IMR-90 (cell line): Measurements from ENCODE around the gene TCERG1L. TPM values are rescaled to one million over a fixed set of nuclear protein-coding genes. Genes with fewer than 3 reads are reported as not detected.

Experiments used
- ATAC-seq: fragments of 200-7000 bp; cut with Tn5 transposase; 2 replicates; pipeline ENCODE4 v1.9.1; 2020; ENCODE audit warnings: low read depth, mild to moderate bottlenecking, moderate library complexity
- BruUV-seq: library from RNA; stranded (reverse); fragments of 400-500 nt; replicated peaks from 2 replicates; lab custom pipeline; 2021; lab: Mats Ljungman, UMichigan
- CTCF ChIA-PET: fragments of 300-600 bp; formaldehyde crosslinking; extraction: SDS; loops from one replicate; lab custom pipeline; 2021; ENCODE audit warnings: antibody characterized with exemption; lab: Yijun Ruan, JAX
- POLR2A ChIA-PET: fragments of 300-600 bp; sonication (Branson Sonifier 250); formaldehyde crosslinking; loops from one replicate; lab custom pipeline; 2022; ENCODE audit warnings: antibody characterized with exemption; ENCODE audit not compliant: unreplicated experiment; lab: Charles Lee
- DNase-seq: peaks from one replicate; pipeline ENCODE4 v3.0.0; 2013
- H2AFZ ChIP-seq: replicated peaks from 2 replicates; pipeline ENCODE3; 2013; ENCODE audit warnings: low read length, mild to moderate bottlenecking; ENCODE audit not compliant: poor library complexity
- H2AK5ac ChIP-seq: 2 replicates; pipeline ENCODE4 v1.6.1; 2013; ENCODE audit warnings: low read depth, low read length, inconsistent platforms
- H2AK9ac ChIP-seq: replicated peaks from 2 replicates; pipeline ENCODE3; 2013; ENCODE audit warnings: mild to moderate bottlenecking, low read depth, low read length, moderate library complexity; ENCODE audit not compliant: poor library complexity
- H2BK120ac ChIP-seq: 2 replicates; pipeline ENCODE4 v1.6.1; 2013; ENCODE audit warnings: low read depth, low read length, inconsistent platforms
- H2BK15ac ChIP-seq: 3 replicates; pipeline ENCODE4 v1.6.1; 2013; ENCODE audit warnings: low read depth, low read length, inconsistent platforms
- H2BK20ac ChIP-seq: 2 replicates; pipeline ENCODE4 v1.6.1; 2013; ENCODE audit warnings: low read depth, mild to moderate bottlenecking, inconsistent platforms, low read length, moderate library complexity
- H2BK5ac ChIP-seq: 2 replicates; pipeline ENCODE4 v1.6.1; 2013; ENCODE audit warnings: mild to moderate bottlenecking, low read depth, low read length, inconsistent platforms; ENCODE audit not compliant: poor library complexity, severe bottlenecking
- H3K14ac ChIP-seq: replicated peaks from 2 replicates; pipeline ENCODE4 v1.6.1; 2013; ENCODE audit warnings: low read depth, low read length, inconsistent platforms
- H3K18ac ChIP-seq: 2 replicates; pipeline ENCODE4 v1.6.1; 2013; ENCODE audit warnings: low read depth, low read length, control low read depth
- H3K23ac ChIP-seq: 2 replicates; pipeline ENCODE4 v1.6.1; 2013; ENCODE audit warnings: low read depth, low read length, inconsistent platforms
- H3K27ac ChIP-seq: 2 replicates; pipeline ENCODE4 v1.5.1; 2013; ENCODE audit warnings: mild to moderate bottlenecking, control low read depth, low read length; ENCODE audit not compliant: insufficient read depth
- H3K27me3 ChIP-seq: 2 replicates; pipeline ENCODE4 v1.6.1; 2013; ENCODE audit warnings: low read length; ENCODE audit not compliant: control insufficient read depth, insufficient read depth
- H3K36me3 ChIP-seq: 2 replicates; pipeline ENCODE4 v1.6.1; 2013; ENCODE audit warnings: low read length, mixed read lengths; ENCODE audit not compliant: control insufficient read depth, insufficient read depth
- H3K4ac ChIP-seq: 2 replicates; pipeline ENCODE4 v1.6.1; 2013; ENCODE audit warnings: low read depth, low read length, inconsistent platforms
- H3K4me1 ChIP-seq: 2 replicates; pipeline ENCODE4 v1.6.1; 2013; ENCODE audit warnings: low read length, mixed read lengths; ENCODE audit not compliant: control insufficient read depth, insufficient read depth
- H3K4me2 ChIP-seq: 2 replicates; pipeline ENCODE4 v1.6.1; 2013; ENCODE audit warnings: low read depth, mild to moderate bottlenecking, control low read depth, low read length, moderate library complexity
- H3K4me3 ChIP-seq: 2 replicates; pipeline ENCODE4 v1.5.1; 2013; ENCODE audit warnings: low read depth, mild to moderate bottlenecking, control low read depth, low read length, moderate library complexity; ENCODE audit not compliant: insufficient read depth
- H3K56ac ChIP-seq: 2 replicates; pipeline ENCODE4 v1.6.1; 2013; ENCODE audit warnings: low read length, inconsistent platforms; ENCODE audit not compliant: insufficient read depth; ENCODE audit errors: extremely low read depth
- H3K79me1 ChIP-seq, 2 experiments: 2 replicates each; pipeline ENCODE4 v1.6.1; 2013; ENCODE audit warnings: low read length in 2 of 2, inconsistent platforms in 1 of 2, low read depth in 1 of 2
- H3K9ac ChIP-seq: 2 replicates; pipeline ENCODE4 v1.6.1; 2013; ENCODE audit warnings: low read depth, low read length, control low read depth
- H3K9me1 ChIP-seq: 2 replicates; pipeline ENCODE4 v1.6.1; 2013; ENCODE audit warnings: low read length, inconsistent platforms; ENCODE audit not compliant: insufficient read depth
- H3K9me3 ChIP-seq: 2 replicates; pipeline ENCODE4 v1.6.1; 2013; ENCODE audit warnings: low read length; ENCODE audit not compliant: control insufficient read depth, insufficient read depth
- H4K20me1 ChIP-seq: 2 replicates; pipeline ENCODE4 v1.6.1; 2013; ENCODE audit warnings: low read length, inconsistent platforms; ENCODE audit not compliant: insufficient read depth
- H4K5ac ChIP-seq: 2 replicates; pipeline ENCODE4 v1.6.1; 2013; ENCODE audit warnings: mild to moderate bottlenecking, low read depth, low read length, control low read depth
- H4K8ac ChIP-seq, 2 experiments: 2 replicates each; pipeline ENCODE4 v1.6.1; 2013; ENCODE audit warnings: low read depth in 2 of 2, low read length in 2 of 2, control low read depth in 1 of 2, inconsistent platforms in 1 of 2
- H4K91ac ChIP-seq: 2 replicates; pipeline ENCODE4 v1.6.1; 2013; ENCODE audit warnings: low read depth, low read length, inconsistent platforms; ENCODE audit not compliant: insufficient read depth
- BHLHE40 ChIP-seq: fragments of 150-350 bp; IDR thresholded peaks from 2 replicates; pipeline ENCODE4 v1.6.1; 2016; ENCODE audit warnings: mild to moderate bottlenecking, low read depth, low read length
- CEBPB ChIP-seq: IDR thresholded peaks from 2 replicates; pipeline ENCODE4 v1.6.1; 2012; ENCODE audit warnings: low read depth, low read length, improper control_type of control experiment
- CHD1 ChIP-seq: IDR thresholded peaks from 2 replicates; pipeline ENCODE4 v1.6.1; 2012; ENCODE audit warnings: low read depth, low read length, improper control_type of control experiment
- FOS ChIP-seq: fragments of 150-350 bp; IDR thresholded peaks from 2 replicates; pipeline ENCODE4 v1.6.1; 2016; ENCODE audit warnings: low read depth, low read length
- MAFK ChIP-seq: IDR thresholded peaks from 2 replicates; pipeline ENCODE4 v1.6.1; 2012; ENCODE audit warnings: low read depth, low read length, improper control_type of control experiment
- MAZ ChIP-seq: IDR thresholded peaks from 2 replicates; pipeline ENCODE4 v1.6.1; 2012; ENCODE audit warnings: low read depth, mild to moderate bottlenecking, low read length, improper control_type of control experiment, moderate library complexity, borderline replicate concordance
- MXI1 ChIP-seq: IDR thresholded peaks from 2 replicates; pipeline ENCODE4 v1.6.1; 2012; ENCODE audit warnings: low read depth, mild to moderate bottlenecking, low read length, moderate library complexity, borderline replicate concordance
- NFE2L2 ChIP-seq: fragments of 150-350 bp; IDR thresholded peaks from 2 replicates; pipeline ENCODE4 v1.6.1; 2016; ENCODE audit warnings: low read depth, mild to moderate bottlenecking, low read length
- POLR2A ChIP-seq: IDR thresholded peaks from 2 replicates; pipeline ENCODE4 v1.6.1; 2012; ENCODE audit warnings: mild to moderate bottlenecking, low read depth, low read length
- RAD21 ChIP-seq: IDR thresholded peaks from 2 replicates; pipeline ENCODE4 v1.6.1; 2012; ENCODE audit warnings: low read length, improper control_type of control experiment
- RCOR1 ChIP-seq: IDR thresholded peaks from 2 replicates; pipeline ENCODE4 v1.6.1; 2012; ENCODE audit warnings: mild to moderate bottlenecking, low read length, improper control_type of control experiment; ENCODE audit not compliant: insufficient replicate concordance
- RFX5 ChIP-seq: IDR thresholded peaks from 2 replicates; pipeline ENCODE4 v1.8.0; 2012; ENCODE audit warnings: low read depth, mild to moderate bottlenecking, low read length, moderate library complexity
- SMC3 ChIP-seq: fragments of 150-350 bp; IDR thresholded peaks from 2 replicates; pipeline ENCODE4 v1.6.1; 2016; ENCODE audit warnings: low read depth, mild to moderate bottlenecking, antibody characterized with exemption, low read length, moderate library complexity
- WGBS, 2 experiments: methylation state at CpG; one replicate each; pipeline versions ENCODE4 v1.1.5 to v1.1.7; 2013; ENCODE audit warnings: missing lambda C conversion rate in 2 of 2; ENCODE audit not compliant: insufficient read length in 1 of 2; ENCODE audit errors: extremely low coverage in 2 of 2; 5-methylcytosine and 5-hydroxymethylcytosine counted together
- dilution Hi-C: fragments of 300-500 bp; cut with HindIII; formaldehyde crosslinking; loops from one replicate; pipeline ENCODE4 v1.14.3; 2018; ENCODE audit warnings: low sequenced_read_pairs; ENCODE audit not compliant: unreplicated experiment
- in situ Hi-C: fragments of 300-500 bp; cut with MboI; formaldehyde crosslinking; loops from 3 replicates; pipeline ENCODE4 v1.14.3; 2019; ENCODE audit warnings: low sequenced_read_pairs, inconsistent platforms, mixed read lengths
- intact Hi-C: fragments of 100-400 bp; cut with micrococcal nuclease; formaldehyde crosslinking; loops from 2 replicates; pipeline ENCODE4 v1.10.0; 2022
- polyA plus RNA-seq, 3 experiments: library from polyadenylated mRNA; depleted of rRNA; stranded (reverse); fragments of >200 nt; gene quantifications; 2 replicates each; pipeline ENCODE4 v1.2.3, GENCODE V29; 2012; ENCODE audit warnings: low replicate concordance in 1 of 3
- total RNA-seq: library from RNA; depleted of rRNA; stranded (reverse); fragments of >200 nt; gene quantifications from 2 replicates; pipeline ENCODE4 v1.2.3, GENCODE V29; 2012
- TF ChIP-seq, protein P1 (sequence below): fragments of 150-350 bp; IDR thresholded peaks from 2 replicates; pipeline ENCODE4 v1.6.1; 2016; ENCODE audit warnings: low read depth, mild to moderate bottlenecking, low read length, moderate library complexity, borderline replicate concordance
- TF ChIP-seq, protein P2 (sequence below): fragments of 150-350 bp; IDR thresholded peaks from 2 replicates; pipeline ENCODE4 v1.6.1; 2017; ENCODE audit warnings: mild to moderate bottlenecking, antibody characterized with exemption, low read length, low read depth
- TF ChIP-seq, protein P3 (sequence below): conservative IDR thresholded peaks from 2 replicates; pipeline ENCODE4 v1.5.1; 2012; ENCODE audit warnings: mild to moderate bottlenecking, low read depth, low read length, improper control_type of control experiment

The TCERG1L gene
- total and polyA plus RNA-seq, 2 of the 4 experiments (the other 2 are of a cell fraction), result not detected

DNA sequence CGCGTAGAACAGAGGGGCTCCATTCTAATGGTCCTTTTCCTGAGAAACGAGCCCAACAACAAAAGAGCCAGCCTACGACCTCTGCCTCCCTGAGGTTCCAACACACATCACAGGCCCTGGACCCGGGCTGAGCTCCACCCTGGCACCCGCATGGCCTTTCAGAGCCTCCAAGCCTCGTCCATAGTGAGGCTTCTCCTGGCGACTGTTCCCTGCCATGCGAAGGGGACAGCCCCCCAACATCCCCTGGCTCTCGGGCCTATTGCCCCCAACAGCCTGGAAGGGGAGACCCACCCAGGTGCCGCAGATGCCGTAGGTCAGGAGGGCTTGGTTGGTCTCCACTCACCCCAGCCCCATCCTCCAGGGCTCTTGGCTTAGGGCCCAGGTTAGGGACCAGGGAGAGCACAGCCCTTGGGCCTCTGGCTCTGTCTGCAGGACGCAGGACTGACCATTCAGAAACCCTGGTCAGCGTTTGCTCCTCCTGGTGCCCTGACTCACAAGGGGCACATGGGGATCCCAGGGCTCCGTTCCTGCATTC, 91.5 kb downstream of the TCERG1L start:
- Histone ChIP-seq H3K4ac (no peak overlapping the region), H2BK15ac (no peak overlapping the region), H2BK120ac (no peak overlapping the region), H2AK9ac (no peak overlapping the region), H3K4me1 (no peaks in the 10 kb centered on the region), H2AK5ac (no peak overlapping the region), H3K18ac (no peak overlapping the region), H3K36me3 (no peaks in the 10 kb centered on the region), H4K91ac (no peak overlapping the region), H3K9me3 (peaks cover 65% of the 10 kb centered on the region), H3K9me1 (no peaks in the 10 kb centered on the region), H3K79me1 (no peaks in the 10 kb centered on the region), H4K8ac (no peak overlapping the region), H4K5ac (no peak overlapping the region), H4K20me1 (no peaks in the 10 kb centered on the region), H2BK20ac (no peak overlapping the region), H3K56ac (no peak overlapping the region), H3K9ac (no peak overlapping the region), H3K14ac (no peak overlapping the region), H3K27me3 (no peaks in the 10 kb centered on the region), H2BK5ac (no peak overlapping the region), H2AFZ (no peak overlapping the region), H3K4me2 (no peak overlapping the region), H3K27ac (no peak overlapping the region), H3K4me3 (no peak overlapping the region), H3K23ac (no peak overlapping the region)
- DNase-seq (no peak), ATAC-seq (no peak)
- in situ Hi-C loops, result no loop called here
- dilution Hi-C loops, result no loop called here
- ChIA-PET CTCF (no interaction called here), POLR2A (no interaction called here)
- TF ChIP-seq CHD1, result no peak
- TF ChIP-seq NFE2L2, result no peak
- no peak for TF ChIP-seq BHLHE40
- no peak for TF ChIP-seq RAD21
- TF ChIP-seq FOS, result no peak
- no peak for TF ChIP-seq SMC3
- TF ChIP-seq, protein P1, sequence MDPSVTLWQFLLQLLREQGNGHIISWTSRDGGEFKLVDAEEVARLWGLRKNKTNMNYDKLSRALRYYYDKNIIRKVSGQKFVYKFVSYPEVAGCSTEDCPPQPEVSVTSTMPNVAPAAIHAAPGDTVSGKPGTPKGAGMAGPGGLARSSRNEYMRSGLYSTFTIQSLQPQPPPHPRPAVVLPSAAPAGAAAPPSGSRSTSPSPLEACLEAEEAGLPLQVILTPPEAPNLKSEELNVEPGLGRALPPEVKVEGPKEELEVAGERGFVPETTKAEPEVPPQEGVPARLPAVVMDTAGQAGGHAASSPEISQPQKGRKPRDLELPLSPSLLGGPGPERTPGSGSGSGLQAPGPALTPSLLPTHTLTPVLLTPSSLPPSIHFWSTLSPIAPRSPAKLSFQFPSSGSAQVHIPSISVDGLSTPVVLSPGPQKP, result no peak
- TF ChIP-seq, protein P2, sequence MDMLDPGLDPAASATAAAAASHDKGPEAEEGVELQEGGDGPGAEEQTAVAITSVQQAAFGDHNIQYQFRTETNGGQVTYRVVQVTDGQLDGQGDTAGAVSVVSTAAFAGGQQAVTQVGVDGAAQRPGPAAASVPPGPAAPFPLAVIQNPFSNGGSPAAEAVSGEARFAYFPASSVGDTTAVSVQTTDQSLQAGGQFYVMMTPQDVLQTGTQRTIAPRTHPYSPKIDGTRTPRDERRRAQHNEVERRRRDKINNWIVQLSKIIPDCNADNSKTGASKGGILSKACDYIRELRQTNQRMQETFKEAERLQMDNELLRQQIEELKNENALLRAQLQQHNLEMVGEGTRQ, result no peak
- no peak for TF ChIP-seq RCOR1
- no peak for TF ChIP-seq RFX5
- no peak for TF ChIP-seq MXI1
- TF ChIP-seq CEBPB, result no peak
- TF ChIP-seq, protein P3, sequence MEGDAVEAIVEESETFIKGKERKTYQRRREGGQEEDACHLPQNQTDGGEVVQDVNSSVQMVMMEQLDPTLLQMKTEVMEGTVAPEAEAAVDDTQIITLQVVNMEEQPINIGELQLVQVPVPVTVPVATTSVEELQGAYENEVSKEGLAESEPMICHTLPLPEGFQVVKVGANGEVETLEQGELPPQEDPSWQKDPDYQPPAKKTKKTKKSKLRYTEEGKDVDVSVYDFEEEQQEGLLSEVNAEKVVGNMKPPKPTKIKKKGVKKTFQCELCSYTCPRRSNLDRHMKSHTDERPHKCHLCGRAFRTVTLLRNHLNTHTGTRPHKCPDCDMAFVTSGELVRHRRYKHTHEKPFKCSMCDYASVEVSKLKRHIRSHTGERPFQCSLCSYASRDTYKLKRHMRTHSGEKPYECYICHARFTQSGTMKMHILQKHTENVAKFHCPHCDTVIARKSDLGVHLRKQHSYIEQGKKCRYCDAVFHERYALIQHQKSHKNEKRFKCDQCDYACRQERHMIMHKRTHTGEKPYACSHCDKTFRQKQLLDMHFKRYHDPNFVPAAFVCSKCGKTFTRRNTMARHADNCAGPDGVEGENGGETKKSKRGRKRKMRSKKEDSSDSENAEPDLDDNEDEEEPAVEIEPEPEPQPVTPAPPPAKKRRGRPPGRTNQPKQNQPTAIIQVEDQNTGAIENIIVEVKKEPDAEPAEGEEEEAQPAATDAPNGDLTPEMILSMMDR, result no peak
- no peak for TF ChIP-seq MAZ
- no peak for TF ChIP-seq MAFK
- no peak for TF ChIP-seq POLR2A
- BruUV-seq, result no TSS peak
- intact Hi-C loops, result no loop called here
- 58% methylated on average over 7 of the region's 15 CpGs; no CpG with 5 or more reads in 1 of the 2 experiments for WGBS, 2 experiments
